CD14-positive monocyte (primary cell): ENCODE results near the gene DDC. TPM values are rescaled to one million over a fixed set of nuclear protein-coding genes. Genes with fewer than 3 reads are reported as not detected.

ENCODE experiments used
- DNase-seq, 3 donors: peaks; one replicate each; pipeline ENCODE4 v3.0.0-alpha.2; 2011 to 2022
- H2AFZ ChIP-seq: 2 replicates; pipeline ENCODE4 v1.6.0; 2012; ENCODE audit warnings: mild to moderate bottlenecking, low read depth, low read length, inconsistent platforms; ENCODE audit not compliant: insufficient read depth, poor library complexity, severe bottlenecking
- H3K27ac ChIP-seq, 2 donors: 1 replicate in 1 of 2; 2 replicates in 1 of 2; pipeline ENCODE4 v1.5.1; 2012 to 2013; ENCODE audit warnings: low read length in 2 of 2, control low read depth in 1 of 2, inconsistent platforms in 1 of 2, low read depth in 1 of 2, mild to moderate bottlenecking in 1 of 2
- H3K27me3 ChIP-seq, 2 donors: one replicate each; pipeline versions ENCODE4 v1.6.0 to v1.6.1; 2011 to 2013; ENCODE audit warnings: low read length in 2 of 2; ENCODE audit not compliant: control insufficient read depth in 2 of 2, insufficient read depth in 2 of 2
- H3K36me3 ChIP-seq, 2 donors: replicated peaks in 1 of 2; 1 replicate in 1 of 2; 2 replicates in 1 of 2; pipeline versions ENCODE4 v1.5.1 to v1.6.1; 2012 to 2013; ENCODE audit warnings: low read length in 2 of 2, control low read depth in 1 of 2, inconsistent platforms in 1 of 2, mild to moderate bottlenecking in 1 of 2; ENCODE audit not compliant: insufficient read depth in 2 of 2, control insufficient read depth in 1 of 2
- H3K4me1 ChIP-seq, 2 donors: 1 replicate in 1 of 2; 2 replicates in 1 of 2; pipeline versions ENCODE4 v1.5.1 to v1.6.1; 2012 to 2013; ENCODE audit warnings: low read length in 2 of 2, control low read depth in 1 of 2, inconsistent platforms in 1 of 2, mild to moderate bottlenecking in 1 of 2, moderate library complexity in 1 of 2; ENCODE audit not compliant: insufficient read depth in 2 of 2, control insufficient read depth in 1 of 2
- H3K4me2 ChIP-seq: replicated peaks from 2 replicates; pipeline ENCODE3; 2012; ENCODE audit warnings: low read length, moderate library complexity, mild to moderate bottlenecking; ENCODE audit not compliant: poor library complexity, severe bottlenecking; ENCODE audit errors: extremely low read depth
- H3K4me3 ChIP-seq, 3 experiments: fragments of 200-600 bp in 1 of 3; sonication (generic) in 1 of 3; replicated peaks in 1 of 3; 1 replicate in 2 of 3; 2 replicates in 1 of 3; pipeline ENCODE4 v1.5.1; 2011 to 2013; ENCODE audit warnings: low read length in 3 of 3, mild to moderate bottlenecking in 3 of 3, control low read depth in 2 of 3, low read depth in 2 of 3, inconsistent platforms in 1 of 3, moderate library complexity in 1 of 3
- H3K79me2 ChIP-seq: 2 replicates; pipeline ENCODE4 v1.6.0; 2012; ENCODE audit warnings: mild to moderate bottlenecking, control low read depth, inconsistent platforms, low read length, moderate library complexity; ENCODE audit not compliant: insufficient read depth
- H3K9ac ChIP-seq: 2 replicates; pipeline ENCODE4 v1.6.0; 2017; ENCODE audit warnings: low read length, mild to moderate bottlenecking; ENCODE audit not compliant: insufficient read depth, poor library complexity, severe bottlenecking
- H3K9me3 ChIP-seq, 2 donors: replicated peaks in 1 of 2; 1 replicate in 1 of 2; 2 replicates in 1 of 2; pipeline versions ENCODE4 v1.5.1 to v1.6.1; 2012 to 2013; ENCODE audit warnings: low read length in 2 of 2, control low read depth in 1 of 2; ENCODE audit not compliant: control insufficient read depth in 1 of 2, insufficient read depth in 1 of 2
- H4K20me1 ChIP-seq: 2 replicates; pipeline ENCODE4 v1.6.0; 2012; ENCODE audit warnings: mild to moderate bottlenecking, low read length, control low read depth, moderate library complexity; ENCODE audit not compliant: insufficient read depth
- H3K27ac Mint-ChIP-seq, 7 donors: one replicate each; pipeline ENCODE4 v1.8.0; 2020; ENCODE audit warnings: mild to moderate bottlenecking in 7 of 7, mixed read lengths in 7 of 7, moderate library complexity in 6 of 7, inconsistent platforms in 2 of 7
- H3K27me3 Mint-ChIP-seq, 3 donors: one replicate each; pipeline ENCODE4 v1.8.0; 2021 to 2022; ENCODE audit warnings: low read depth in 3 of 3, mild to moderate bottlenecking in 3 of 3, mixed read lengths in 3 of 3, moderate library complexity in 3 of 3, inconsistent platforms in 1 of 3
- H3K36me3 Mint-ChIP-seq, 2 donors: one replicate each; pipeline ENCODE4 v1.8.0; 2020; ENCODE audit warnings: mixed read lengths in 2 of 2, inconsistent platforms in 1 of 2, mild to moderate bottlenecking in 1 of 2
- H3K4me1 Mint-ChIP-seq: one replicate; pipeline ENCODE4 v1.8.0; 2020; ENCODE audit warnings: mild to moderate bottlenecking, mixed read lengths
- H3K4me3 Mint-ChIP-seq, 2 donors: one replicate each; pipeline ENCODE4 v1.8.0; 2020; ENCODE audit warnings: mild to moderate bottlenecking in 2 of 2, mixed read lengths in 2 of 2, moderate library complexity in 1 of 2
- H3K9me3 Mint-ChIP-seq, 7 donors: one replicate each; pipeline ENCODE4 v1.8.0; 2020 to 2022; ENCODE audit warnings: mixed read lengths in 7 of 7, mild to moderate bottlenecking in 6 of 7, moderate library complexity in 6 of 7, inconsistent platforms in 2 of 7
- CTCF ChIP-seq: fragments of 200-600 bp; IDR thresholded peaks from one replicate; pipeline ENCODE4 v1.8.0; 2022; ENCODE audit warnings: antibody characterized with exemption, mild to moderate bottlenecking
- WGBS: methylation state at CpG from one replicate; pipeline ENCODE4 v1.1.5; 2013; ENCODE audit warnings: missing lambda C conversion rate; ENCODE audit not compliant: insufficient coverage; 5-methylcytosine and 5-hydroxymethylcytosine counted together
- intact Hi-C, 2 donors: fragments of 100-400 bp; cut with micrococcal nuclease; formaldehyde crosslinking; loops; one replicate each; pipeline versions ENCODE4 v1.15.0 to v1.15.1; 2023
- polyA plus RNA-seq, 3 donors: library from polyadenylated mRNA; depleted of rRNA in 1 of 3; unstranded in 2 of 3; stranded (reverse) in 1 of 3; fragments of 300-500 nt in 2 of 3; fragments of >200 nt in 1 of 3; fragmentation: Illumina TruSeq in 2 of 3; gene quantifications; 1 replicate in 2 of 3; 2 replicates in 1 of 3; pipeline ENCODE4 v1.2.3, GENCODE V29; 2012 to 2021

Gene DDC
- polyA plus RNA-seq, 3 donors: not detected

GRCh38 chr7:50491209-50491608 lies 74.0 kb downstream of the DDC start:
- no peak for TF ChIP-seq CTCF
- H3K27ac ChIP-seq: no peak overlapping the region
- peaks cover 0 to 4% of the 10 kb centered on the region in 2 donors for H3K9me3 ChIP-seq
- H3K9ac ChIP-seq: no peak overlapping the region
- H3K79me2 ChIP-seq: no peaks in the 10 kb centered on the region
- H3K4me1 ChIP-seq: no peaks in the 10 kb centered on the region
- H3K4me3 ChIP-seq: no peak overlapping the region
- DNase-seq: no peak
- no peak overlapping the region for H3K4me2 ChIP-seq
- intact Hi-C loops: no loop called here
- peaks cover 0 to 8% (median 5%) of the 10 kb centered on the region in 7 donors for H3K9me3 Mint-ChIP-seq
- no peaks in the 10 kb centered on the region for H4K20me1 ChIP-seq
- no peak overlapping the region for H3K27ac Mint-ChIP-seq
- no peaks in the 10 kb centered on the region for H3K36me3 ChIP-seq
- H3K4me1 Mint-ChIP-seq: no peaks in the 10 kb centered on the region
- no peak overlapping the region for H3K4me3 Mint-ChIP-seq
- WGBS: no CpG with 5 or more reads among the region's 5 CpGs
- no peaks in the 10 kb centered on the region for H3K27me3 ChIP-seq
- H2AFZ ChIP-seq: no peak overlapping the region
- peaks cover 0 to 7% (median 6%) of the 10 kb centered on the region in 3 donors for H3K27me3 Mint-ChIP-seq
- no peaks in the 10 kb centered on the region for H3K36me3 Mint-ChIP-seq

GRCh38 chr7:50488379-50488778 lies 76.8 kb downstream of the DDC start:
- H3K27me3 Mint-ChIP-seq: peaks cover 0 to 2% (median 2%) of the 10 kb centered on the region in 3 donors
- no peaks in the 10 kb centered on the region for H3K4me1 Mint-ChIP-seq
- Histone ChIP-seq H3K36me3 (no peaks in the 10 kb centered on the region), H3K4me2 (no peak overlapping the region), H3K4me3 (no peak overlapping the region), H4K20me1 (no peaks in the 10 kb centered on the region), H3K27me3 (no peaks in the 10 kb centered on the region), H3K9me3 (peaks cover 0 to 4% of the 10 kb centered on the region in 2 donors), H3K4me1 (no peaks in the 10 kb centered on the region), H2AFZ (no peak overlapping the region), H3K27ac (no peak overlapping the region), H3K9ac (no peak overlapping the region), H3K79me2 (no peaks in the 10 kb centered on the region)
- no peaks in the 10 kb centered on the region for H3K36me3 Mint-ChIP-seq
- H3K4me3 Mint-ChIP-seq: no peak overlapping the region
- H3K9me3 Mint-ChIP-seq: peaks cover 0 to 8% (median 5%) of the 10 kb centered on the region in 7 donors
- no peak for DNase-seq
- intact Hi-C loops: no loop called here
- no peak for TF ChIP-seq CTCF
- H3K27ac Mint-ChIP-seq: no peak overlapping the region
